ENCODE data around the gene LRCH1.

LRCH1 gene

DNA sequence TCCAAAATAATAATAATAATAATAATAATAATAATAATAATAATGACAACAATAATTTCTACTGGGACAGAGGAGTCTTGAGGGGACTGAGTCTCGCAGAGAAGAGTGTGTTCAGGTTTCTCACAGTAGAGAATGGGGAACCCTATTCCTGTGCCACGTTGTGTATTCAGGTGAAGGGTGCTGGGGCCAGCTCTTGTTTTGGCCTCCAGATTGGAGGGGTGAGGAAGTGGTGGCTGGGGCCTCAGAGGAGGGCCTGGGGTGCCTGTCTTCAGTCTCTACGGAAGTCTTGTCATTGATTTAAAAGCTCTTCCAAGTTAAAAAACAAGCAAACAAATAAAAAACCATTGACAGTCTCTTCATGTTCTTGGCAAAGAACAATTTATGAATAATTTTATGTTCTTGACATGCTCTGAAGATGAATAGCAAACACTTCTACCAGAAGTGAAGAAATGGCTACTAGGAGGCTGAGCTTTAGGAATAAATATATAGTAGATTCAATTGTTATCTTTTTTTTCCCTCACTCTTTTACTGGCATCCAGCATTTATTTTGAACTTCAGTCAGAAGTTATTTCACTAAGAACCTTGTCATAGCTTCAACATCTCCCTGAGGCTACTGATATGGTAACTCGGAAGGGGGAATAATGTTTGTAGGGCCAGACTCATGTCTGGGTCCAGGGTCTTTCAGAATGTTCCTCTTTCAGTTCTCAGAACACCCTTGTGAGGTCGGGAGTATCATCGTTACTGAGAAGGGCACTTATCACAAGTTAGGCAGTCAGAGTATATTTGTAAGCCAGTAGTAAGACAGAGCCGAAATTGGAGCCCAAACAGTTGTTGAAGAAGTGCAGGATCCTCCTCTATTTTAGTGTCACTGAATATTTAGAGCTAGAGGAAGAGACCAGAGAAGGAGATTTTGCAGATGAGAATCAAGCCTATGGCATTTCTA, 13.1 kb downstream of the LRCH1 start:
- Mint-ChIP-seq H3K4me1 (ENCODE audit: low read depth) (peaks cover 42% of the 10 kb centered on the region), H3K4me3 (no peak overlapping the region)

DNA sequence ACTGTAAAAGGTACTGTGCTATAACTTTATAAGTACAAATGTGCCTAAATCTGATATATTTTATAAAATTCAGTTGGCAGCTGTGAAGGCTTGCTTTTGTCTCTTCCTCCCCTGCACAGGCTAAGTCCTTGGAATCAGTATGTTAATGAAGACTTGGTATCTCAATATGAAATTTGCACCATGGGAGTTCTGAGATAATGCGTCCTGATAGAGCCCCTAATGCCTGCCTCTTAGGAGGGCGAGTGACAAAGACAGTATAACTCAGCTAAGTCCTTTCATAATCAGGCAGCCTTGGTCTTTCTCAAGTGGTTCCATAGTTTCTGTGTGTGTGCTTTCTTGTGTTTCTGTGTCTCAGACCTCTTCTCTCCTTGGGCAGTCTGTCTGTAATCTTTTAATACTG, 14.7 kb downstream of the LRCH1 start:
- no peaks in the 10 kb centered on the region for H3K36me3 Mint-ChIP-seq (ENCODE audit: low read depth)
- H3K27ac Mint-ChIP-seq = no peak overlapping the region
- H3K4me3 Mint-ChIP-seq = no peak overlapping the region
- H3K4me1 Mint-ChIP-seq (ENCODE audit: low read depth) = peaks cover 50% of the 10 kb centered on the region
- H3K9me3 Mint-ChIP-seq = no peaks in the 10 kb centered on the region
- no peaks in the 10 kb centered on the region for H3K27me3 Mint-ChIP-seq
- no peak for DNase-seq

More for the DNA sequence above, 13.1 kb downstream of the LRCH1 start:
- no peaks in the 10 kb centered on the region for H3K27me3 Mint-ChIP-seq
- H3K36me3 Mint-ChIP-seq (ENCODE audit: low read depth) = no peaks in the 10 kb centered on the region
- no peak overlapping the region for H3K27ac Mint-ChIP-seq
- DNase-seq = no peak
- H3K9me3 Mint-ChIP-seq = no peaks in the 10 kb centered on the region

DNA sequence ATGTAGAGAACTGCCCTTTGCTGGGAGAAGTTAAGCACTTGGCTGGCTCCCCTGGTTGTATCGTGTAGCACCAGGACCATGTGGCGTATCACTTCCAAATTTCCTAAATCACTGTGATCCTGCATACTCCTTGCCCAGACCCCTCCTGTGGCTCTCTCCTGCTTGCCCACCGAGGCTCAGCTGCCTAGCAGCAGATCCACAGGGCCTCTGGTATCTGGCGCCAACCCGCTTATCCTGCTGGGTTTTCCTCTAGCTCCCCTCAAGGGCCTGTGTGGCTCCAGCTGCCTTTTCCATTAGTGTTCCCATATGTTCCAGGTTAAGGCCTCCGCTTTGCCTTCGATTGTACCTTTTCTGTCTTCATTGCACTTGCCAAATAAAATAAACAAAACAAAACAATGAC, 16.5 kb downstream of the LRCH1 start:
- Mint-ChIP-seq H3K27me3 (no peaks in the 10 kb centered on the region), H3K27ac (no peak overlapping the region), H3K4me1 (ENCODE audit: low read depth) (peaks cover 52% of the 10 kb centered on the region), H3K4me3 (no peak overlapping the region), H3K36me3 (ENCODE audit: low read depth) (no peaks in the 10 kb centered on the region), H3K9me3 (no peaks in the 10 kb centered on the region)
- no peak for DNase-seq

DNA sequence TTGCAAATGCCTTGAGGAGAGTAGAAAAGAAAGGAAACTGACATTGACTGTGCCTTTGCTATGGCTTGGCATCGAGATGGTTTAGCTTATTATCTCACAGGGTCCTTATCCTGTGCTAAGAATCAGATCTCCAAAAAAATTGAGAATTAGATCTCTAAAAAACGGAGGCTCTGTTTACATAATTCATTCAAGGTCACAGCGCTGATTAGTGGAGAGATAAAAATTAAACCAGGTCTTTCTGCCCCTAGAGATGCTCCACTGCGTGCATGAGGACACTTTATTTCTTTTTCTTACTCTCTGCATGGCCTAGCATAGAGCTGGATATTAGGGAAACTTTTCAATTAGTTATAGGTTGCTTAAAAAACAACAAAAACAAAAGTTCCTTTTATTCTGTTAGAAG, 17.3 kb downstream of the LRCH1 start:
- H3K4me1 Mint-ChIP-seq (ENCODE audit: low read depth) = peaks cover 52% of the 10 kb centered on the region

DNA sequence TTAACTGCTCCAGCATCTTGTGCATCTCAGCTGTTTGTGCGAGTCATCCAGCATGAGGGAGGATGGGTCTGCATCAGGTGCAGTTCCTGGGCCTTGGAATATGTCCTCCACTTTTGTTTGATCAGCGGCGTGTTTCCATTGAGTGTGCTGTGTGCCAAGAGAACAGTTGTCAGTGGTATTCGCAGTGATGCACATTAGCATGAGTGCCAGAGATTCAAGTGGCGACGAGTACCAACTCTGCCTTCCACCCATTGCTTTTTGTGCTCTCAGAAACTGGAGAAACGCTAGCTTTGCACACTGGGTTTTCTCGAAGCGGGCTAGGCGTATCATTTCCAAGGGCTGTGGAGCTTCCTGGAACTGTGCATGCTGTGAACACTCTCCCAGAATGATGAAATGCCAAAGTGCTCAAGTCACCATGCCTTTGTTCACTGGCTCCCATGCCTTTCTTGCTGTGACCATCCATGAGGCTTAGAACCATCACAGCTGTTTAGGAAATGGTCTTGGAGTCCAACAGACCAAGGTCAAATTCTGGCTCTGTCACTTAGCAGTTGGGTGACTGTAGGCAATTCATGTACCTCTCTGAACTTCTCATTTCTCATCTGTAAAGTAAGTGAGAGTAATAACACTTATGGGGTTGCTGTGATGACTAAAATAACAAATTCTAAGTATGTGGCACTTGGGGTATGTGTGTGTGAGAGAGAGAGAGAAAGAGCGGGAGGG, 18.4 kb downstream of the LRCH1 start:
- Mint-ChIP-seq H3K36me3 (ENCODE audit: low read depth) (peaks cover 4% of the 10 kb centered on the region), H3K27ac (no peak overlapping the region), H3K27me3 (no peaks in the 10 kb centered on the region), H3K4me3 (no peak overlapping the region), H3K9me3 (no peaks in the 10 kb centered on the region), H3K4me1 (ENCODE audit: low read depth) (peaks cover 52% of the 10 kb centered on the region)
- no peak for DNase-seq

More for the DNA sequence above, 17.3 kb downstream of the LRCH1 start:
- no peak for DNase-seq
- no peak overlapping the region for H3K4me3 Mint-ChIP-seq
- no peaks in the 10 kb centered on the region for H3K9me3 Mint-ChIP-seq
- no peak overlapping the region for H3K27ac Mint-ChIP-seq
- H3K36me3 Mint-ChIP-seq (ENCODE audit: low read depth) = no peaks in the 10 kb centered on the region
- no peaks in the 10 kb centered on the region for H3K27me3 Mint-ChIP-seq

DNA sequence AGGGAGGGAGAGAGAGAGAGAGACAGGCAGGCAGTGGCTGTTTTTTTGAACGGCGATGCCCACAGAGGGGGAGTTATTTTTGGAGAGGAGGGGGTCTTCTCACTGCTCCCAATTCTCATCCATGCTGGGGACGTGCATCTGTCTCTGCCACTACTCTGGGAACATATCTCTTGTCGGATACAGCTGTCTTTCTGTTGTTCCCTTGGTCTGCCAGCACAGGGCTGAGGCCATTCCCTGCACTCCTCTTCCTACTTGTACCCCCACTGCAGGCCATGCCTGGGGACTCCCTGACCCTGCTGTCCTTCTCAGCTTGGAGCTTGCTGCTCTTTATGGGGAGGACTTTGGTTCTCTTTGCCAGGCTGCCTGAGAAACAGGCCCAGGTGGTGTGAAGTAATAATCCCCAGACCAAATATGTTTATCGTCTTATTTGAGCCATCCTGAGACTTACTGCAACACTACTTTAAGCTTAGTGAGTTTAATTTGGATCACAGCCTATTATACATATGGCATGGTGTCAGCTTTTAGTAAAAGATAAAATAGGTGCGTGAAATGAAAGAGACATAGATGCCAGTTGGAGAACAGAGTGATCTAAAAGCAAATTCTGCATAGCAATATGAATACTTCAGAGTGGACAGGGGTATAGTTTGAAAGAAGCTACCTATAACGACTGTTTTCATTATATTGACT, 19.1 kb downstream of the LRCH1 start:
- no peak for DNase-seq
- no peaks in the 10 kb centered on the region for H3K27me3 Mint-ChIP-seq
- H3K4me3 Mint-ChIP-seq = no peak overlapping the region
- H3K27ac Mint-ChIP-seq = no peak overlapping the region
- no peaks in the 10 kb centered on the region for H3K9me3 Mint-ChIP-seq
- H3K4me1 Mint-ChIP-seq (ENCODE audit: low read depth) = peaks cover 56% of the 10 kb centered on the region
- H3K36me3 Mint-ChIP-seq (ENCODE audit: low read depth) = peaks cover 5% of the 10 kb centered on the region

DNA sequence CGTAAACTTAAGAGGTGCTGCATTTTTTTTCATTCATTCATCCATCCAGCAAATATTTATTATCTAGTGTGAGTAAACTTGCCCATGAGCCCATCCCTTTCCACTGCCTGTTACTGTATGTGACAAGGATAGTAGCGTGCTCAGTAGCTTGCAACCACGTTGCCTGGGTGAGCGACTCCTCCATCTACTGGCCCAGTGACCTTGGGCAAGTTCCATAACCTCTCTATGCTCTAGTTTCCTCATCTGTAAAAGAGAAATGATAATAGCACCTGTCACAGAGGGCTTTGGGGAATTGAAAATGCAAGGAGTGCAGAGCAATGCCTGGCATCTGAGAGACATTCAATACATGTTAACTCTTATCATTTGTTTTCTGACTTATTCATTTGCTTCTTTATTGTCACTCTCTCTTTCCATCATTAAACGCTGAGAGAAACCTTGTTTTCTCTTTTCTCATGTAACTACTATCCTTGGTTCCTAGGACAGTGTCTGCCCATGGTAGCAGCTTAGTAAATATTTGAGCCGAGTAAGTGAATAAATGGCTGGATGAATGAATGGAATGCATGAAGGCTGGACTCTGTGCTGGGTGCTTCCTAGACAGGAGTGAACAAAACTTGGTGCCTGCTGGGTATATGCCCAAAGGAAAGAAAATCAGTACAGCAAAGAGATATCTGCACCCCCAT, 19.9 kb downstream of the LRCH1 start:
- Mint-ChIP-seq H3K4me1 (ENCODE audit: low read depth) (peaks cover 61% of the 10 kb centered on the region), H3K9me3 (no peaks in the 10 kb centered on the region), H3K4me3 (no peak overlapping the region), H3K27me3 (no peaks in the 10 kb centered on the region), H3K27ac (no peak overlapping the region), H3K36me3 (ENCODE audit: low read depth) (peaks cover 5% of the 10 kb centered on the region)
- no peak for DNase-seq

DNA sequence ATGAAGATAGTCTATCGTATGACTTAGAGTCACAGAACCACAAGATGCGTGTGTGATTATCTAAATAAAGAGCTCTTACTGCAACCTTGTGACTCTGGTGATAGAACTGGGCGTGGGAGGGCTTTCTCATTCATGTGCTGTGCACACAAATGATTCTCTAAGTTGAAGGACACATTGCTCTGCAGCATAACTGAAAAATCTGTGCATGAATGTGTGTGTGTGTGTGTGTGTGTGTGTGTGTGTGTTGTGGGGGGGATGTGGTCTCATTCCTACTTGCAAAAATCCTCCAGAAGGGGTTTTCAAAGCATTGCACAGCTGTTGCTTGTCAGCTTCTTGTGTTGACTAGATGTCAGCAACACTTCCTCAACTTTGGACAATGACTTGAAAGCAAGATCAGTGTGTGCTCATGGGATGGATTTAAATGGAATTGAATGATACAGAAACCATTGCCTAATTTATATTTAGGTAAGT, 22.4 kb downstream of the LRCH1 start:
- H3K36me3 Mint-ChIP-seq (ENCODE audit: low read depth) = peaks cover 5% of the 10 kb centered on the region
- H3K4me1 Mint-ChIP-seq (ENCODE audit: low read depth) = peaks cover 74% of the 10 kb centered on the region
- DNase-seq = no peak
- H3K27ac Mint-ChIP-seq = no peak overlapping the region
- H3K27me3 Mint-ChIP-seq = no peaks in the 10 kb centered on the region
- H3K4me3 Mint-ChIP-seq = no peak overlapping the region
- no peaks in the 10 kb centered on the region for H3K9me3 Mint-ChIP-seq

DNA sequence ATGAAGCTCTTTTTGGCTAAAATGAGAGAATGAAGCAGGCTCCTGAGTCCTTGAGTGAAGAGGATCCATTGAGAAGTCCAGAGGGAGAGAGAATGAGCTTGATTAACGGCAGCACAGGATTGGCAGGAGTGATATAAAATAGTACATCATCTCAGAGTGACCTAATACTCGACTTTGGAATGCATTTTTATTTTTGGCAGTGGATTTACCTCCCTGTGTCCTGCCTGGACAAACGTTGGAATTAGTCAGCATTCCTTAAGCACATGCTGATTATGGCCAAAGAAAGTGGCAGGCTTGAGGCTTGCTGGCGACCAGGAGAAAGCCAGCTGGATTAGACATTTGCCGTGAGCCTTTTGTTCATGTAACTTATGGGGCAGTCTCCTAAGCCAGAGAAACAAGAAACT, 22.9 kb downstream of the LRCH1 start:
- H3K27ac Mint-ChIP-seq = no peak overlapping the region
- no peak for DNase-seq
- no peak overlapping the region for H3K4me3 Mint-ChIP-seq
- H3K36me3 Mint-ChIP-seq (ENCODE audit: low read depth) = peaks cover 5% of the 10 kb centered on the region
- H3K4me1 Mint-ChIP-seq (ENCODE audit: low read depth) = peaks cover 75% of the 10 kb centered on the region
- no peaks in the 10 kb centered on the region for H3K9me3 Mint-ChIP-seq
- H3K27me3 Mint-ChIP-seq = no peaks in the 10 kb centered on the region

DNA sequence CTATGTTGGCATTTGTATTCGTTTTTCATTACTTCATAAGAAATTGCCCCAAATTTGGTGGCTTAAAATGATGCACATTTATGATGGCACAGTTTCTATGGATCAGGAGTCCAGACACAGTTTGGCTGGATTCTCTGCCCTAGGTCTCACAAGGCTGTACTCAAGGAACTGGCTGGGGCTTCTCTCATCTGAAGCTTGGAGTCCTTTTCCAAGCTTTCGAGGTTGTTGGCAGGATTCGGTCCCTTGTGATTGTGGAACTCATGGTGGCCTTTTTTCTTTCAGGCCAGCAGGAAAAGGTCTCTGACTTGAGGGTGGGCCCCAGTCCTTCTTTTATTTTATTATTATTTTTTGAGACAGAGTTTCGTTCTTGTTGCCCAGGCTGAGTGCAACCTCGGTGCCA, 23.8 kb downstream of the LRCH1 start:
- Mint-ChIP-seq H3K9me3 (no peaks in the 10 kb centered on the region), H3K4me3 (no peak overlapping the region), H3K36me3 (ENCODE audit: low read depth) (peaks cover 7% of the 10 kb centered on the region), H3K27ac (no peak overlapping the region), H3K27me3 (no peaks in the 10 kb centered on the region), H3K4me1 (ENCODE audit: low read depth) (peaks cover 71% of the 10 kb centered on the region)
- DNase-seq = no peak

DNA sequence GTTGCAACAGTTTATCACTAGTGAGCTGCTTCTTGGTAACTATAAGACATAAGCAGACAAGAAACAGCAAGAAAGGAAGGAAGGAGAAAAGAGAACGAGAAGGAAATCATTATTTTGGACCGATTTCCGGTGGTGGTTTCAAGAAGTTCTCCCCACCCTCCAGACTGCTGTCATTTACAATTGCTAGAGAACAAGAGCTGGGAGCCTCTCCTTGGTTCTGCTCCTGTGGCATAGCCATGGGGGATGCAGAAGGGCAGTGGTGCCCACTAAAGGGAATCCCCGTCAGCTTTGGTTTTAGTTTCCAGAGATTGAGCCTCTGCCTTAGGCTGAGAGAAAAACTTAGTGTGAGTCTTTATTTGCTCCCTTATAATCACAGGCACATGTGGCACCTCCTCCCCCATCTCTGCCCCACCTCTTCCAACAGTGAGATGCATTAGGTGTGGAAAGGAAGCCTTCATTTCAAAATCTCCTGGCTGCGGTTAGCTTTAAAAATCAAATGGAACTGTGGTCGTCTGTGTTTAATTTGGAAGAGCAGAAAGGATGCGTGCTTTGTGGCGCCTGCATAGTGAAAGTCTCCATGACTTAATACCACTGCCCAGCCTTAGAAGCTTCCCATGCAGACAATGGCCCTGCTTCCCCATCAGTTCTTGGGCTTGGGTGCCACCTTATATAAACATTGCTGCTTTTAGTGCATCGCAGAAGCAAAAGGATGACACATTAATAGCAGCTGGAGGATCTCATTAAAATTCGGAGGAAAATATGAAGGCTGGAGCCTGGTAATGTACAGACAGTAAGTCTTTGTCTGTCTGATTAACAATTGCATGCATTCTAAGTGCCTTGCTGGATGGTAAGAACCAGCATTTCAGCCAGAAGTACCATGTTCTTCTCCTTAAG, 25.0 kb downstream of the LRCH1 start:
- Mint-ChIP-seq H3K27ac (peak overlapping the region; percentile 13), H3K36me3 (ENCODE audit: low read depth) (peaks cover 7% of the 10 kb centered on the region), H3K4me1 (ENCODE audit: low read depth) (peaks cover 74% of the 10 kb centered on the region), H3K9me3 (no peaks in the 10 kb centered on the region), H3K27me3 (no peaks in the 10 kb centered on the region), H3K4me3 (no peak overlapping the region)
- no peak for DNase-seq

DNA sequence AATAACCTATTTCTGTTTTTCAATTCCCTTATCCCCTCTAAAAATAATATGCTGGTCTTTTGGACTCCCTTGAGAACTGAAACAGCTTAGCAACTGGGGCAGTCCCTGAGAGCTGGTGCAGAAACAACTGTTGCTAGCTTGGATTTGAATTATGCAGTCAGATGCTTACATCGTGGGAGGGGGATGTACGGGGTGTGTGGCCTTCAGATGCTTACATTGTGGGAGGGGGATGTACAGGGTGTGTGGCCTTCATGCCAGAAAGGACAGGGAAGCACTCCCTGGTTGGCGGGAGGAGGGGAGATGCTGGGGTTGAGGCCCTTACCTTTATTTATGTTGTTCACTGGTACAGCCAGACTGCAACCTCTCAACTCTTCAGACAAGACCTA, 25.6 kb downstream of the LRCH1 start:
- no peaks in the 10 kb centered on the region for H3K9me3 Mint-ChIP-seq
- peaks cover 7% of the 10 kb centered on the region for H3K36me3 Mint-ChIP-seq (ENCODE audit: low read depth)
- no peak overlapping the region for H3K4me3 Mint-ChIP-seq
- H3K27me3 Mint-ChIP-seq = no peaks in the 10 kb centered on the region
- H3K27ac Mint-ChIP-seq = peak overlapping the region; percentile 35
- H3K4me1 Mint-ChIP-seq (ENCODE audit: low read depth) = peaks cover 73% of the 10 kb centered on the region
- DNase-seq = no peak

DNA sequence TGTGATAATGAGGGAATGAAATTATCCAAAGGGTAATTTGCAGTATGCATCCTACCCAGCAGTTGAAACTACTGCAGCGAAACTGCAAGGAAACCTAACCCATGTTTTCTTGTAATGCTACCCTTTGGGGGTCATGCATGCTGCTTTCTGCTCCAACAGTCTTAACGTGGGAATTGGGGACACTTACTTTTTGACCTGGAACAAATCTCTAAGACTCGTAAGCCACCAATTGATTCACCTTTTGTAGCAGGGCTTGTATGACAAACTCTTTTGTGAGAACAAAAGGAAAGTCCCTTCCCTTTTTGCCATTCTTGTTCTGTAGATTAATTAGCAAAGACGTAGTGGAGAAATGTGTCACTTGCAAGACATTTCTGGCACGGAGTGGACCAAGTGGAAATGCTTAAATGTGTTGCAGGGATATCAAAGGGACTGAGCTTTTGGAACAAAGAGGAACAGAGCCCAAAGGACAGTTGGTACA, 27.4 kb downstream of the LRCH1 start:
- Mint-ChIP-seq H3K4me1 (ENCODE audit: low read depth) (peaks cover 72% of the 10 kb centered on the region), H3K27ac (no peak overlapping the region), H3K9me3 (no peaks in the 10 kb centered on the region), H3K36me3 (ENCODE audit: low read depth) (peaks cover 7% of the 10 kb centered on the region), H3K4me3 (no peak overlapping the region), H3K27me3 (no peaks in the 10 kb centered on the region)
- DNase-seq = no peak

Measured in activated T-cell treated with anti-CD3 and anti-CD28 coated beads, Interleukin-2, amount 50 U/mL, for 24 hours (primary cell).